Suprapubic skin (tissue), 4 donors: ENCODE results near the gene MRPL57. TPM values are rescaled to one million over a fixed set of nuclear protein-coding genes. Genes with fewer than 3 reads are reported as not detected.

Experiments used
- DNase-seq, 2 donors: peaks; one replicate each; pipeline ENCODE4 v3.0.0-alpha.2; 2019; ENCODE audit warnings: low spot score in 2 of 2
- H3K27ac ChIP-seq: fragments of 200-600 bp; sonication (generic); one replicate; pipeline ENCODE4 v1.5.1; 2019
- H3K27me3 ChIP-seq: fragments of 200-600 bp; sonication (generic); one replicate; pipeline ENCODE4 v1.5.1; 2019
- H3K36me3 ChIP-seq: fragments of 200-600 bp; sonication (generic); one replicate; pipeline ENCODE4 v1.5.1; 2019
- H3K4me1 ChIP-seq: fragments of 200-600 bp; sonication (generic); one replicate; pipeline ENCODE4 v1.5.1; 2019
- H3K4me3 ChIP-seq: fragments of 200-600 bp; sonication (generic); one replicate; pipeline ENCODE4 v1.5.1; 2019; ENCODE audit warnings: mild to moderate bottlenecking
- H3K9me3 ChIP-seq: fragments of 200-600 bp; sonication (generic); one replicate; pipeline ENCODE4 v1.5.1; 2019
- CTCF ChIP-seq, 2 donors: fragments of 200-600 bp in 1 of 2; fragments of 450-650 bp in 1 of 2; sonication (generic) in 1 of 2; IDR thresholded peaks; one replicate each; pipeline ENCODE4 v1.5.1; 2016 to 2019; ENCODE audit warnings: antibody characterized with exemption in 2 of 2, mild to moderate bottlenecking in 1 of 2, moderate library complexity in 1 of 2
- EP300 ChIP-seq: sonication (generic); formaldehyde crosslinking; IDR thresholded peaks from one replicate; pipeline ENCODE4 v1.6.1; 2017; ENCODE audit warnings: antibody characterized with exemption
- POLR2A ChIP-seq, 2 donors: fragments of 450-650 bp; IDR thresholded peaks; one replicate each; pipeline ENCODE4 v1.6.1; 2017; ENCODE audit warnings: antibody characterized with exemption in 2 of 2, mild to moderate bottlenecking in 2 of 2, moderate library complexity in 2 of 2
- POLR2AphosphoS5 ChIP-seq, 3 donors: sonication (generic); formaldehyde crosslinking; IDR thresholded peaks; one replicate each; pipeline ENCODE4 v1.6.1; 2017; ENCODE audit warnings: antibody characterized with exemption in 3 of 3
- WGBS: methylation state at CpG from one replicate; pipeline ENCODE4 v1.1.5; 2018; 5-methylcytosine and 5-hydroxymethylcytosine counted together
- total RNA-seq, 4 donors: library from RNA; depleted of rRNA; stranded (reverse); fragments of >200 nt; gene quantifications; one replicate each; pipeline ENCODE4 v1.1.0, GENCODE V29; 2016

Gene MRPL57
- total RNA-seq, 4 donors from 2014 or later = 17.0 to 29.1 (median 24.6) TPM

- 87% methylated on average over 17 of the region's 17 CpGs for WGBS
- no peak for DNase-seq
- Histone ChIP-seq H3K9me3 (no peaks in the 10 kb centered on the region), H3K27ac (no peak overlapping the region), H3K36me3 (no peaks in the 10 kb centered on the region), H3K4me3 (no peak overlapping the region), H3K27me3 (no peaks in the 10 kb centered on the region), H3K4me1 (no peaks in the 10 kb centered on the region)
- no peak for TF ChIP-seq POLR2A (IDR thresholded peaks at IDR 0.05)
- TF ChIP-seq EP300 = no peak
- no peak for TF ChIP-seq CTCF (IDR thresholded peaks at IDR 0.05)
- TF ChIP-seq POLR2AphosphoS5 (IDR thresholded peaks at IDR 0.05) = no peak
These were observed 49.6 kb downstream of the MRPL57 start for GRCh38 chr13:21225841-21226581.

- H3K27me3 ChIP-seq = no peaks in the 10 kb centered on the region
- no peaks in the 10 kb centered on the region for H3K9me3 ChIP-seq
- WGBS = 92% methylated on average over 7 of the region's 7 CpGs
- TF ChIP-seq POLR2A (IDR thresholded peaks at IDR 0.05) (no peak), POLR2AphosphoS5 (IDR thresholded peaks at IDR 0.05) (no peak), EP300 (no peak), CTCF (IDR thresholded peaks at IDR 0.05) (no peak)
- H3K4me1 ChIP-seq = peaks cover 4% of the 10 kb centered on the region
- no peak overlapping the region for H3K27ac ChIP-seq
- H3K4me3 ChIP-seq = no peak overlapping the region
- DNase-seq = no peak
- no peaks in the 10 kb centered on the region for H3K36me3 ChIP-seq
These were observed 51.5 kb downstream of the MRPL57 start for GRCh38 chr13:21227917-21228316.

Other genes starting within 250 kb of the MRPL57 start
- gene LATS2, start 115.1 kb upstream of the MRPL57 start, total RNA-seq = 10 to 100 TPM; 11.5 to 21.6 (median 16.3) TPM
- gene SAP18, start 36.5 kb upstream of the MRPL57 start, total RNA-seq = 100 to 1,000 TPM in 1 of 4 donors, 10 to 100 TPM in 3; 41.1 to 111 (median 62.6) TPM
- 1 to 10 TPM in 3 of 4 donors, under 1 TPM in 1; 0.95 to 3.0 (median 2.2) TPM for gene SKA3, start 106 bp upstream of the MRPL57 start, total RNA-seq